Cardiac septum (tissue), 1 donor: ENCODE measurements around the gene LAMTOR1. TPM values are rescaled to one million over a fixed set of nuclear protein-coding genes. Genes with fewer than 3 reads are reported as not detected.
"Not testable (repeated sequence)": the region's sequence is repeated elsewhere in the genome, so short reads cannot be mapped to it uniquely, and the experiment has no call there.

Experiments
- DNase-seq: peaks from one replicate; pipeline ENCODE4 v3.0.0-alpha.2; 2020; ENCODE audit warnings: low spot score
- intact Hi-C: fragments of 100-400 bp; cut with DNase I; formaldehyde crosslinking; loops from one replicate; pipeline ENCODE4 v1.14.0; 2022
- long read RNA-seq: library from polyadenylated mRNA; unstranded; transcript quantifications from one replicate; pipeline ENCODE4 v2.0.0, GENCODE V29; 2021
- total RNA-seq: library from RNA; stranded (reverse); fragmentation: NEBNext Ultra II Directional; extraction: Animal tissue kit (Norgen Biotek cat#: 25700); gene quantifications from one replicate; pipeline ENCODE4 v1.2.1, GENCODE V29; 2021
- donor health status: DM: no; HTN: no; CAD: no.

Gene LAMTOR1
- total RNA-seq, result 79.3 TPM
- long read RNA-seq, transcript LAMTOR1-201 (5 exons, 1,179 nt), result major isoform, 88 of 99 reads
- long read RNA-seq, partial matches to known transcripts, result 10 of 99 reads
- long read RNA-seq, other reads (novel, unspliced or antisense), result 0 of 99 reads

DNA sequence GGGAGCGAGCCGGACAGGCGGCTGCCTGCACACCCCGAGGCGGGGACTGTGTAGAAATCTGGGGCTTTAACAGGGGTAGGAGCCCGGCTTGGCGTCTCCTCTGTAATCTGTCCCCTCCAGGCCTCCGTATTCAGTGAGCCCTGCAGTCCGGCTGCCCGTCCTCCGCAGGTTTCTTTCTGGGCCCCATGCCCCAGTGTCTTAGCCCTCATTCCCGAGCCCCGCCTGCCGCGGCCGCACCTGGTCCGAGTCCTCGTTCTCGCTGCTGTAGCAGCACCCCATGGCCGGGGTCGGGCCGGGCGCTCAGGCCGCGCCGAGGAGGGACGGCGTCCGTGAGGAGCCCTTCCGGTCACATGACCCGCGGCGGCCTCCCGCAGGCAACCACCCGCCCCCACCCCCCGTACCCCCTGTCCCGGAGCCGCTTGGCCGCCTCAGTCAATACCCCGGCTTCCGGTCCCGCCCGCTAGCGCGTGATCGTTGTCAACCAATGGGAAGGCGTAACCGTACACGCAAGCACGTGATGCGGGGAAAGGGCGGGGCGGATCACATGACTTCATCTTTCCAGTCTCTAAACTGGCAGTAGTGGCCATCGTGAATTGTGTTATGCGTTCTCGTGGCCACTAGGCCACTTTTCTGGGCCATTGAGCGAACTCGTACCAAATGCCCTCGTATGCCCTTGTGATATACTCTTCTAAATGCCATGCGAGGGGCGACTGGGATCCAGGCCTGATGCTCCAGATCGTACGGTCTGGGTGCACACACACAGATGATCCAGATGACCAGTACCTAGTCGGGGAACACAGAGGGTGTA lies at the start of gene LAMTOR1:
TSS of gene LAMTOR1 (minus strand) at position 352 of the 808 bp plus-strand sequence. CDS start at position 279, 73 bp downstream.
- intact Hi-C loops, result loop anchor here (1.0 to 2.0 kb wide), 2 partner anchors 9 to 62 kb away; partner anchors contain the start of gene ANAPC15
- peak; percentile 99 for DNase-seq

- intact Hi-C loops, result no loop called here
- no peak for DNase-seq
Observed at GRCh38 chr11:72150882-72151281, 47.8 kb upstream of the LAMTOR1 start.

DNA sequence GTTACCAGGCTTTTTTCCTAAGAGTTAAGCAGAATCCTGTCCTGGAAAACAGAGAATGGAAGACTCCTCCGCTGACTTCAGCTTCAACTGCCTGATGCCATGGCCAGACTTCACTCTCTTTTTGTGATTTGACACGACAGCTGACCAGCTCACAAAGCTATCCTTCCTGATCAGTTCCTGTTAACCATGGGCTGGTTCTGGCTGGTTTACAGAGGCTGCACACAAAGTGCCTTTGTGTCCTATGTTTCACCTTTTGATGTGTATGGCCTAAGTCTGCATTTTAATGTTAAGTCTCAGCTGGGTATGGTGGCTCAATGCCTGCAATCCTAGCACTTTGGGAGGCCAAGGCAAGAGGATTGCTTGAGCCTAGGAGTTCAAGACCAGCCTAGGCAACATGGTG lies 43.5 kb upstream of the LAMTOR1 start:
- no peak for DNase-seq
- intact Hi-C loops, result loop anchor here (5.0 kb wide), 1 partner anchor 169 kb away; no protein-coding TSS in a partner anchor

DNA sequence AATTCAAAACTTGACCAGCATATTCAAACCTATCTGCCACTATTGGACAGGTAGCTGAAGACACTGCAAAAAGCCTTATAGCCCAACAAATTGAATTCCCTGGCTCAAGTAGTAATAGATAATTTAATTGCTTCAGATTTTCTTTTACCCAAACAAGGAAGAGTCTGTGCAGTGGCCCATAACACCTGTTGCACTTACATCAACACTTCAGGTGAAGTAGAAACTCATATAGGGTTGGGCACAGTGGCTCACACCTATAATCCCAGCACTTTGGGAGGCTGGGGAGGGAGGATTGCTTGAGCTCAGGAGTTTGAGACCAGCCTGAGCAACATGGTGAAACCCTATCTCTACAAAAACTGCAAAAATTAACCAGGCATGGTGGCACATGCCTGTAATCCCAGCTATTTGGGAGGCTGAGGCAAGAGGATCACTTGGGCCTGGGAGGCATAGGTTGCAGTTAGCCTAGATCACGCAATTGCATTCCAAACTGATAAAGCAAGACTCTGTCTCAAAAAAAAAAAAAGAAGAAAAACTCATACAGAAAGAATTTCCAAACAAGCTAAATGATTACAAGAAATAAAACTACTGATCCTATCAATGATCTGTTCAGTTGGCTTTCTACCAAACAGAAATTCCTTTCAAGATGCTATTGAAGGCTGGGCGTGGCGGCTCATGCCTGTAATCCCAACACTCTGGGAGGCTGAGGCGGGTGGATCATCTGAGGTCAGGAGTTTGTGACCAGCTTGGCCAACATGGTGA lies 41.9 kb upstream of the LAMTOR1 start:
- intact Hi-C loops, result loop anchor here (5.0 kb wide), 2 partner anchors 118 to 168 kb away; no protein-coding TSS in a partner anchor
- DNase-seq, result no peak

DNA sequence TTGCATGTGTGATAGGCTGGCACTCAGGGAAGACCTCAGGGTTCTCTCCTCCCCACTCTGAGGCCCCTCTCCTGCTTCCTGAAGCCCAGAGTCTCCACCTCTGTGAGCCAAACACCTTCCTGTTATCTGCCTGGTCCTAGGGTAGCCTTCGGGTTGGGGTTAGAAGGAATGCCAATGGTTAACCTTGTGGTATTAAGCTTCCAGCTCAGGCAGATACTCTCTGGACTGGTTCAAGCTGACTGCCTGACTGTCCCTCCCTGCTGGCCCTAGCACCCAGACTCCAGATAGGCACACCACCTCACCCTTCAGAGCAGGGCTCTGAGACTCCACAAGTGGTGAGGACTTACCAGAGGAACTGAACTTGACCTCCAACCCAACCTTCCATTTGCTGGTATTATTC lies 39.4 kb upstream of the LAMTOR1 start:
- intact Hi-C loops, result loop anchor here (5.0 kb wide), 1 partner anchor 115 kb away; no protein-coding TSS in a partner anchor
- not testable (repeated sequence) for DNase-seq

GRCh38 chr11:72142086-72142485 lies 39.0 kb upstream of the LAMTOR1 start:
- not testable (repeated sequence) for DNase-seq
- intact Hi-C loops, result loop anchor here (5.0 kb wide), 1 partner anchor 115 kb away; no protein-coding TSS in a partner anchor

DNA sequence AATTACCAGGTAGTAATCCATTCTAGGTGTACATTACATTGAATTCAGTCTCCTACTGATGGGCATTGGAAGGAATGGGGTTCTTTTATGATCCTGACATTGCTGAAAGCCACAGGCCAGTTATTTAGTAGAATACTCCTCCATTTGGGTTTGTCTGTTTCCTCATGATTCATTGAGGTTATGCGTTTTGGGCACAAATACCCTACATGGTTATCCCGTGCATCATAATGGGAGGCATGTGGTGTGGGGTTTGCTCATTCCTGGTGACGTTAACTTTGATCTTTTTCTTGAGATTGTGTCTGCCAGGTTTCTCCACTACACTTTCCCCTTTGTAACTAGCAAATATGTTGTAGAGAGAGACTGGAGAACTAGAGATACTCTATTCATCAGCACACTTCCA lies 38.0 kb upstream of the LAMTOR1 start:
- no peak for DNase-seq
- intact Hi-C loops, result loop anchor here (5.0 kb wide), 1 partner anchor 114 kb away; no protein-coding TSS in a partner anchor

- no peak for DNase-seq
- intact Hi-C loops, result loop anchor here (5.0 kb wide), 1 partner anchor 113 kb away; no protein-coding TSS in a partner anchor
Observed at GRCh38 chr11:72140661-72141060, 37.6 kb upstream of the LAMTOR1 start.

GRCh38 chr11:72139500-72139899 lies 36.4 kb upstream of the LAMTOR1 start:
- intact Hi-C loops, result no loop called here

DNA sequence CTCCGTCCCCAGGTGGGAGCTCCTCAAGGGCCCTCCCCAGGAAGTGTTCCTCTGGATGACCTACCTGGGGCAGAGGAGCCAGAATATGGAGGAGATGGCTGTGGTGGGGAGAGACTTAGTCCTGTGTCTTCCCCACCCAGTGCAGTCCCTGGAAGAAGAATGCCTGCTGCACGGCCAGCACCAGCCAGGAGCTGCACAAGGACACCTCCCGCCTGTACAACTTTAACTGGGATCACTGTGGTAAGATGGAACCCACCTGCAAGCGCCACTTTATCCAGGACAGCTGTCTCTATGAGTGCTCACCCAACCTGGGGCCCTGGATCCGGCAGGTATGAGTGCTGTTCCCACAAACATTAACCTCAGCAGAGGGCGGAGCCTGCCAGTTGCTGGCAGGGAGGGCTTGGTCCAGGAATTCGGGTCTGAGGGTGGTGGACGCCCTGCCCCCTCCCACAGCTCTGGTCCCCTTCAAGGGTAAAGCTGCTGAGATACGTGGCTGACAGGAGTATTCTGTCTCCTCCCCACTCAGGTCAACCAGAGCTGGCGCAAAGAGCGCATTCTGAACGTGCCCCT lies 35.8 kb upstream of the LAMTOR1 start:
- intact Hi-C loops, result no loop called here
- no peak for DNase-seq

More at GRCh38 chr11:72139500-72139899, 36.4 kb upstream of the LAMTOR1 start:
- no peak for DNase-seq

DNA sequence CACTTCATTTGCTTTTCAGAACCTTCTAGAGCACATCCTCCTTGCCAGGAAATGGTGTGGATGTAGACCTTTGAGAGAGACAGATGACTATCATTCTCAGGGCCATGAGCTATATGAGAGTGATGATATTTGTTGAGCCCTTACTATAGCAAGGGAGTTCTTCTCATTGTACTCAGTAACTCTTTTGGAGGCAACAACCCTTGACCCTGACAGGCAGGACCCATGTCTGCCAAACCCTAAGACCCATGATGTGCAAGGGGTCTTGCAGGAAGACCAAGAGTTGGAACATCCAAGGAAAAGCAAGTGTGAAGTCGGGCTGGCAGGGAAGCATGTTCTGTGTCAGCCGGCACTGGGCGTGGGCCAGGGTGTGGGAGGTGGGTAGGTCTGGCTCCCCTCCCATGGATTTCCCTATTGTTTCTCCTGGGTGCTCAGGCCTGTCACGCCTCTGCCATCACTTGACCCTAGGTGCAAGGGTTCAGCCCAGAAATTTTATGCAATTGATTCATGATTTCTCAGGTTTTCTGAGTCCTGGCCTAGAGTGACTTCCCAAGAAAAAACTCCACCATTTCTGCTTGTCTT lies 33.7 kb upstream of the LAMTOR1 start:
- intact Hi-C loops, result no loop called here
- DNase-seq, result no peak

GRCh38 chr11:72135891-72136683 lies 33.0 kb upstream of the LAMTOR1 start:
- no peak for DNase-seq
- intact Hi-C loops, result no loop called here

DNA sequence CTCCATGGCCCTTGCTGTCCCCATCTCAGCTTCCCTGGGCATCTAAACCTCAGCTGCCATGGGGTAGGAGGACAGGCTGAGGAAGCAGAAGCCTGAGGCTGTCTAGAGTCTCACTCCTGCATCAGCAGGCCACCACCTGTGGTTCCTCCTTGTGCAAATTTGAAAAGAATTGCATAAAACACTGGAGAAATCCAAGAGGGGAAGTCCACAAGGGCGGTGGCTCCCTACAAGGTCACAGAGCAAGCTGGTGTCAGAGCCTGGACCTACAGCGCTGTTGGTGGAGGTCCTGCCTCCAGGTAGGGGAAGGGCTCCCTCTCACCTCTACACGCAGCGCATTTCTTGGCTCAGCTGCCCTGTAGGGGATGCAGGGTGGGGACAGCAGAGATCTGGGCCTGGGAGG lies 32.4 kb upstream of the LAMTOR1 start, which contains the start of gene FOLR3:
TSS of gene FOLR3 (plus strand) at position 253 of the 400 bp plus-strand sequence. CDS start 228 bp downstream, outside the sequence.
- DNase-seq, intact Hi-C loops: not testable (repeated sequence)

DNA sequence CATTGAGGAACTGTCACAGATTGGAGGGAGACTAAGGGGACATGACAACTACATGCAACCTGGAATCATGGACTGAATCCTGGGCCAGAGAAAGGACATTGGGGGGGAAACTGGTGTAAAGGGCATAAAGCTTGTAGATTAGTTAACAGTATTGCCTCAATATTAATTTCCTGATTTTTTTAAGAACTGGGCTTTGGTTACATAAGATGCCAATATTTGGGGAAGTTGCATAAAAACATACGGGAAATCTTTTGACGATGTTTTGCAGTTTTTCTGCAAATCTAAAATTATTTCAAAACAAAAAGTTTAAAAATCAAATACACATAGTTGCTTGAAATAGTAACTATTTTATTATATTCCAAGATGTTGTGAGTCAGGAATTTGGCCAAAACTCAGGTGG lies 29.5 kb upstream of the LAMTOR1 start:
- intact Hi-C loops, result no loop called here
- no peak for DNase-seq

DNA sequence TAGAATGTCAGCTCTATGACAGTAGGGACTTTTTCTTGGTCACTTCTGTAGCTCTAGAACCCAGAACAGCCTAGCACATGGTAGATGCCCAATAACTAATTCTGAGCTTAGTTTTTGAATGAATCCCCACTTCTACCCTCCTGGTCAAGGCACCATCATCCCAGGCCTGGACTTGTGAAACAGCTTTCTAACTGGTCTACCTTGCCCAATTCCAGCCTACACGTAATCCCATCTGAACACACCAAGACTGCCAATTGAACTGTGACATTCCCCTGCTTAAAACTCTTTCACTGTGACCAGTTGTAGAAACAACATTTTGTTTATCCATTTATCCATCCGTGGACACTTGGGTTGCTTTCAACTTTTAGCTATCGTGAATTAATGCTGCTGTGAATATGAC lies 26.3 kb upstream of the LAMTOR1 start:
- intact Hi-C loops, result no loop called here
- no peak for DNase-seq

GRCh38 chr11:72127923-72128322 lies 24.8 kb upstream of the LAMTOR1 start:
- DNase-seq, result no peak
- intact Hi-C loops, result no loop called here

DNA sequence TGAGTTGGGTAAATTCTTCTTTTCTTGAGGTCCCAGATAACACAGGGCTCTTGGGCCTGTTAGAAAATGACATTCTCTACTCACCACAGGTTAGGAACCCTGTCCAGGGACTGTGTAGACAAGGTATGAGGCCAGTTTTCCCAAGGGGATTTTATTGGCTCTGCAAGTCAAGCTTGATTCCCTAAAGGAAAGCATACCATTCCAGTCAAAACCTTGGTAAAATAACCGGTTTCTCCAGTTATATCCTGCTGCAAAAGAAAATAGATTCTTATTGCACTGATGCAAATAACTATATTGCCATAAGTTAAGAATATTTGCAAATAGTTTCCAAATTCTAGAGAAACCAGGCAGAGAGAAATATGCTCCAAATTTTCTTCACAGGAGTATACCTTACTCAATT lies 22.9 kb upstream of the LAMTOR1 start:
- DNase-seq, result no peak
- intact Hi-C loops, result no loop called here

GRCh38 chr11:72124046-72124445 lies 20.9 kb upstream of the LAMTOR1 start:
- intact Hi-C loops, result no loop called here
- no peak for DNase-seq
